Fibroblast of skin of right quadriceps (primary cell): ENCODE results near the gene COPS2.

Experiments used
- DNase-seq: peaks from one replicate; pipeline ENCODE4 v3.0.0-alpha.2; 2013

COPS2 gene

DNA sequence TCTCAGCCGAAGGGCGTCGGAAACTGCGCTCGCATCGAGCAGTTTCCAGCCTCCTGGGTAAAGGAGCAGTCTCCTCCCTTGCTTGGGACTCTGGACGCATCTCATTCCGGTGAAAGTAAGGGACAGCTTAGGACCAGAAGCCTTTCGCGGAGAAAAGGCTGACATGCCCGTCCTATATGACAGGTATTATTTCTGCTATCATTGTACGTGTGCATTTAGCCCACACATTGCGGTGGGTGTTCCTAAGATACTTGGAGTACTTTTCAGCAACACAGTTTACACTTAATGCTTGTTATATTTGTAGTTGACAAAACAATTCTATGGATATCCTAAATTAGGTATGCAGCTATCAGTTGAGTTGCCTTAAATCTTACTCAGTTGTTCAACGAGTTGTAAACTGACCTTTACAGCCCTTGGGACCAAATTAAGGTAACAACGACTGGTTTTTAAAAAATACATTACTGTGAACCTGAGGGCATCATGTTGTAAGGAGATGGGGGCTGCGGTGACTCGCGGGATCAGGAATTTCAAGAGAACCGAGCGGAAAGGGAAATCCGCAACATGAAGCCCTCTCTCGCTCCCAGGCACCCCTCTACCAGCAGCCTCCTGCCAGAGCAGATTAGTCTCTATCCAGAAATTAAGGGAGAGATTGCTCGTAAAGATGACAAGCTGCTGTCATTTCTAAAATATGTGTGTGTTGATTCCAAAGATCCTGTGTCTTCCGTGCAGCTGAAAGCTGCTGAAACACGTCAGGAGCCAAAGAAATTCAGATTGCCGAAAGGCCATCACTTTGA, 632 bp upstream of the COPS2 start:
- DNase-seq = no peak

DNA sequence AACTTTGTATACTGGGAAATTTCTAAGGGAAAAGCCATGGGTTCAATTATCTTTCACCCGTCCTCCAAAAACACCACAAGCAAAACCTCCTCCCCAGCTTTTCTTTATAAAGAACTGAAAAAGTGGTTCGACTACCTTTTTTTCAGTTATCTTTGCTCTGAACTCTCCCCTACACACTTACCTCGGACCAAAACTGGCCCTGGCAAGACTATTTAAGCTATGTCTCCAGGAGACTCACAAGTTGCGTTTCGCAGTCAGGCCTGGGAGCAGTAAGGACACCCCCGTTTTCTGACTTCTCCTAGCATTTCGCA, 645 bp downstream of the COPS2 start:
- no peak for DNase-seq

- no peak for DNase-seq
Measured at GRCh38 chr15:49154359-49154758, 1.0 kb downstream of the COPS2 start.

- DNase-seq = no peak
Measured at GRCh38 chr15:49152552-49153312, 2.7 kb downstream of the COPS2 start.

- no peak for DNase-seq
Measured at GRCh38 chr15:49151831-49152230, 3.6 kb downstream of the COPS2 start.

DNA sequence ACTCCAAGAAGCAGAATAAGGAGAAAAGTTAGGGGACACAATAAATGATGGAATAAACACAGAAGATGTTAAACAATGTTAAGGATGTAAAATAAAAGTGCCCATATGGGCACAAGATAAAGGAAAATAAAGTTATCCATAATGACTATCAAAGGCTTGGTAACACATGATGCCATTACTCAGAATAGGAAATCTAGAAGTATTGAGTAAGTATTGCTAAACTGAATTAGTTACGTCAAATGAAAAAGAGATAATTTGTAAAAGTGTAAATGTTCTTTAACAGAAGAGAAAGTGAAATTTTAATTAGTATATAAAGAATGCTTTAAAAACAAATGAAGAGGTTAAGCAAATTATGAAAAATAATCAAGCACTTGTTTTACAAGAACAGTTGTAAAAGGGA, 6.7 kb downstream of the COPS2 start:
- no peak for DNase-seq

DNA sequence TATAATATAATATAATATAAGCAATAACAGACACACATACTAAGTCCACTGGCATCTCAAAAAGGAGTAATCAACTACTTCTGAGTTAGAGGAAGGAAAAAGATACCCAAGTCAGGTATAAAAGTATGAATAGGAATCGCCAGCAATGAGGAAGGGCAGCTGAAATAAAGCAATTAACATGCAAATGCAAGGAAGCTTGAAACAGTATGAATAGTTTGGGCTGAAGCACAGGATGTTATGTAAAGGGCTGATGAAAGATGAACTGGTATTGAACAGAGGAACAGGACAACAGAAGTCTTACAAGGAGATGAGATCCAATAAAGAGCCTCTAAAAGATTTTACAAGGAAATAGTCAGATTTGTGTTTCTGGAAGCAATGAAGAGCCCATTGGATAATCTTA, 7.1 kb downstream of the COPS2 start:
- DNase-seq = no peak

GRCh38 chr15:49145651-49146609, 9.5 kb downstream of the COPS2 start:
- DNase-seq = peak; percentile 62

DNA sequence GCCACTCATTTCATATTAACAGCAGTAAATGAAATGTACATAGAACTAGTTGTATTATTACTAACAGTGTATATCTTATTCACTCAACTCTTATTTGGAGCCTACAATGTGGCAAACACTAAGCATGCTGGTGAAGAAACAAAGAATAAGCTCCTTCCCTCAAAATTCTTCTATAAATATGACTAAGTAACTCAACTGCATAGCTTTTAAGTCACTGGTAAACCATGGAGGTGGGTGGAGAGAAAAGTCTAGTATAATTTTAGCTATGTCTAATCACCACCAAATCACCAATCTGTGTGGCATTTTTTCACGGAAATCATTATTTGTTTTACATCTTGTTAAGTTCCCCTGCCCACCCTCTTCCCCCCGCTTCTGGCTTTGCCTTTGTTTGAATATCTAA, 17.5 kb downstream of the COPS2 start:
- DNase-seq = peak; percentile 48

GRCh38 chr15:49135911-49136310, 19.5 kb downstream of the COPS2 start:
- DNase-seq = peak; percentile 84

DNA sequence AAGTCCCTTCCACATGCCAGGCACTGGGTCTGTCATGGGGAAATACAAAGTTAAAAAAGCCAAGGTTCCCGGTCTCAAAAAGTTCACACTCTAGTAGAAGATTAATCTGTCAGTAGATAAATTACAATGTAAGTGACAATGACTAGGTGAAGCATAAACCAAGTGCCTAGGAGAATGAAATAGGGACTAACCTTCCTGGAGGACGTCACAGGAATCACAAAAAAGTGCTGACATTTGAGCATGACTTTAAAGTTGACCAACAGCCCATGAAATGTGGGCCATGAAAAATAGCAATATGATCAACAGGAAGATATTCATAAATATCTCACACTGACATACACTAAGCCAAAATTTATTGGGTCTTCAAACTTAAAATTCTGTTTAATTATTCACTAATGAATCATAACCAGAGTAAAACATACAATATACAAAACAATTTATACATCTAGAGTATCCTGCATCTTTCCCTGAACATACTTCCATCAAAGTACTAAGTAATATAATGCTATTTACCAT, 20.0 kb downstream of the COPS2 start:
- peak; percentile 2 for DNase-seq

GRCh38 chr15:49134683-49135341, 20.6 kb downstream of the COPS2 start:
- peak; percentile 24 for DNase-seq

DNA sequence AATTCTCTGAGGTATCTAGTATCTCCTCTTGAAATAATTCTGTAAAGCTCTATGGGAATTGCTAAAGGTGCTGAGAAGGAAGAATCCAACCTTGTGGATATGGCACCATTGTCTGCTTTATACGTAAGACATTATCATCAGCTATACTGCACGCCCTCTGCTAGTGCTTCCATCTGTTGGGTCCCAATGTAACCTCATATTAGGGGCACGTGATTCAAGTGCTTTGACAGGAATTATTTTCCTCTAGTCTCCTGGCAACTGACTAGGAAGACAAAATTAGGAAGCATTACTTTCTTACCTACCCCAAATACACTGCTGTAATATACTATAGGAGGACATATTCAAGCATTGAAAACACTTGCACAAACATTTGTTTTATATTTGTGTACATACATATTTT, 24.0 kb downstream of the COPS2 start:
- no peak for DNase-seq

DNA sequence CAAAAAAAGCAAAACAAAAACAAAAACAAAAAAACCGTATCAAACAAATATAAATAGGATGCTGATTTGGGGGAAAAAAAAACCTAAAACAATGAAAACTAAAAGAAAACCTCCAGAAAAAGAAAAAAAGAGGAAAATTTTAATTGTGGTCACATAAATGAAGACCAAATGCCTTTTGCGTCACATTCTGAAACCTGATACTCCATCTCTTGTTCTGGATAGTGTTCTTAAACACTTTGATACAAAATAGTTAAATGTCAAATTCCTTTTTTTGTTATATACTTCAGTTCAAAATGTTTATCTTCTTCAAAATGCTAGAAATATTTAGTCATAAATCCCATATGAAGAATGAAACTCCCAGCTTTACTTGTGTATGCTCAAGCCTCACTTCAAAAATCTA, 31.0 kb downstream of the COPS2 start:
- no peak for DNase-seq

DNA sequence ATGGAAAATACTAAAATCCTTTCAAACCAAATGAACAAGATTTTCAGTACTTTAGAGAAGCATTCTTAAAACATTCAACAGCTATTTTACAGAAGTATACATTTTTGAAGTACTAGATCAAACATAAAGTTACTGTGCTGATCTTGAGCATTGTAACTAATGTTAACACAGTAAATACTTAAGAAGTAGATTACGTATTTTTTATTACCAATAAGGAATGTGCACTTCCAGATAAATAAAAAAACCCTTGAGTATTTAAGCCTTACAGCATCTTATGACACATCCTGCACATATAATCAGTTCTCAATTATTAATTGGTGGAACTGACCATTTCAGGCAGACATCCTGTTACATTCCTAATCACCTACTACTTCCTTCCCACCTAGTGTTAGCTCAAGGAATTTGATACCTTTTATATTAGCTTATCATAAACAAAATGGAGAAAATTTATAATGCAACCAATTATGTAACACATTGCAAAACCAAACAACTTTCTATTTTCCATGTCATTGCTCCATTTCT, 32.8 kb downstream of the COPS2 start:
- no peak for DNase-seq

- no peak for DNase-seq
Measured at GRCh38 chr15:49121901-49122300, 33.5 kb downstream of the COPS2 start.

DNA sequence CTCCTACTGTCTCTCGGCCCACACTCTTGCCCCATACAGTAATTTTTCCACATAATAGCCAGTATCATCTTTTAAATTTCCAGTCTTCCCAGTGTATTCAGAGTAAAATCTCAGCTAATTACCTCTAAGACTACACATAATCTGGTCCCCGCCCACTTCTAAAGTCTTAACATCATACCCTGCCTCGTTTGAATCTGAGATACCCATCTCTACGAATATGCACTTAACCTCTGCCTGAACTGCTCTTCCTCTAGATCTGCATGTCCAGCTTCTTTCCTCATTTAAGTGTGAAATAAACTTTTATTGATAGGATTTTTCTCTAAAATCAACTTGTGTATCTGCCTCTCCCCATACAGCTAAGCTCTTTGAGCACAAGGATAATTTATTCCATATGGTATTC, 34.6 kb downstream of the COPS2 start:
- no peak for DNase-seq

GRCh38 chr15:49116108-49116857, 39.1 kb downstream of the COPS2 start:
- DNase-seq = no peak

GRCh38 chr15:49115062-49115461, 40.3 kb downstream of the COPS2 start:
- DNase-seq = no peak

DNA sequence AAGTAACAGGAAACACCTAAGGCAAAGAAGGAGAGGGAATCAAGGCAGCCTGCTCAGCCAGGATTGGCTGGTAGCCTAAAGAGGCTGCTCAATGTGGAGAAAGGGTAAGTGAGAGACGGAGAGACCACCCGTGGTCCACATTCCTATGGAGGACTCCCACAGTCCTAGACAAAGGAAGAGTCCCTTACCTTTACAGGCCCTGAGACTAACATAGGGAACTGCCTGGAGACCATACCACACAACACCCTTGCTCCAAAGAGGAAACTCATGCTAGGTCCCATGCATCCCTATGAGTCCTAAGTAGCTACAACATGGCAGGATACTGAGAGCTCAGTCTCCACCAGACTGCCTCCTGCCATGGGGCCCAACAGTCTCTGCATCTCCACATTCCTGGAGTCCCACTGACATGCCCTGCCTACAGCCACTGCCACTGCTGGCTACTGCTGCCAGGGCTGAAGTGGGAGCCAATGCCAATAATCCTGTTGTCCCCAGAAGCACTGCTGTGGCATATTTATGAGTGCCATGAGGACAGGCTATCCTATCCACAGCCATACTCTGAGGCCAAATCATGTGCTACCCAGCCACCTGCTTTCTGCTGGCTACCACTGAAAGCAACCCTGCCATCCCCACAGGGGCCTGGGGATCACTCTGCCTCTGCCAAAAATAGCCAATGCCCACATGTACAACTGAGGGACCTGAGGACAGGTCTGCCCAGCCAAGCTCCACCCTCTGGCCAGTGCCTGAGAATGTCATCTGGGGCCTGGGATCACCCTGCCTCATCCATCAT, 45.0 kb downstream of the COPS2 start:
- no peak for DNase-seq

DNA sequence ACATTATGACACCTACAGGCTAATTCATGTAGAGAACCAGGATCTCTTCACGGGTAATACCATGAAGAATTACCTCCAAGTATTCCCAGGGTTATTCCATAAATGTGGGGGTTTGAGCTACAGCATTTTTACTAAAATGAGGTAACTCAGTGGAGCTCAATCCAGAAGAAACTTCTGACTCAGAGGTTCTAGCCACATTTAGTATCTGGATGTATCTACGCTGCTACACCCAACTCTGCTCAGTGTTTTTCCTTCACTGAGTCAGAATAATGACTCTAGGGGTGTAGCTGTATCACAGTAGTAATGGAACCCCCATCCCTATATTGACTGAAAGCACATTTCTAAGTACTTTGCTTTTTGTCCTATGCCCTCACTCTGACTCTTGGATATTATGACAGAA, 52.4 kb downstream of the COPS2 start:
- DNase-seq = peak; percentile 21
